Brain microvascular endothelial cell (primary cell): ENCODE measurements around the gene MMS22L.

Experiments used
- DNase-seq: peaks from one replicate; pipeline ENCODE4 v3.0.0-alpha.2; 2020
- H3K27ac ChIP-seq: fragments of 250-450 bp; sonication (Bioruptor Pico); 2 replicates; pipeline ENCODE4 v1.5.1; 2020; ENCODE audit warnings: mild to moderate bottlenecking, moderate library complexity
- H3K27me3 ChIP-seq: fragments of 250-450 bp; sonication (Bioruptor Pico); replicated peaks from 2 replicates; pipeline ENCODE4 v1.5.1; 2020; ENCODE audit warnings: mild to moderate bottlenecking
- H3K36me3 ChIP-seq: fragments of 250-450 bp; sonication (Bioruptor Pico); replicated peaks from 2 replicates; pipeline ENCODE4 v1.5.1; 2020; ENCODE audit warnings: mild to moderate bottlenecking
- H3K4me3 ChIP-seq: 2 replicates; pipeline ENCODE4 v1.5.1; 2011; ENCODE audit warnings: low read depth, mild to moderate bottlenecking, control low read depth, low read length, moderate library complexity
- CTCF ChIP-seq: IDR thresholded peaks from 2 replicates; pipeline ENCODE4 v1.5.1; 2011; ENCODE audit warnings: low read depth, mild to moderate bottlenecking, moderate library complexity, low read length, control low read depth, inconsistent platforms; ENCODE audit errors: missing control alignments
- in situ Hi-C: cut with HindIII; loops from 2 replicates; pipeline ENCODE4 v1.10.0; 2017; ENCODE audit warnings: low sequenced_read_pairs, low pct_ligation_motif_present

Gene MMS22L

GRCh38 chr6:97094376-97094775, 188.6 kb downstream of the MMS22L start:
- Histone ChIP-seq H3K27me3 (no peaks in the 10 kb centered on the region), H3K4me3 (no peak overlapping the region), H3K36me3 (no peaks in the 10 kb centered on the region), H3K27ac (no peak overlapping the region)
- in situ Hi-C loops = no loop called here
- no peak for DNase-seq
- no peak for TF ChIP-seq CTCF

GRCh38 chr6:97092673-97093305, 190.2 kb downstream of the MMS22L start:
- H3K27me3 ChIP-seq = no peaks in the 10 kb centered on the region
- no peaks in the 10 kb centered on the region for H3K36me3 ChIP-seq
- DNase-seq = no peak
- no peak for TF ChIP-seq CTCF
- in situ Hi-C loops = no loop called here
- no peak overlapping the region for H3K27ac ChIP-seq
- H3K4me3 ChIP-seq = no peak overlapping the region
